OCI-LY7 (cell line): ENCODE measurements around the gene PLCL2. TPM values are rescaled to one million over a fixed set of nuclear protein-coding genes. Genes with fewer than 3 reads are reported as not detected.

Source experiments
- BruUV-seq: library from RNA; stranded (reverse); fragments of 400-500 nt; replicated peaks from 2 replicates; lab custom pipeline; 2021; lab: Mats Ljungman, UMichigan
- CTCF ChIA-PET: fragments of 300-600 bp; sonication (Branson Sonifier 250); formaldehyde crosslinking; loops from one replicate; lab custom pipeline; 2022; ENCODE audit warnings: antibody characterized with exemption; ENCODE audit not compliant: unreplicated experiment; lab: Charles Lee
- POLR2A ChIA-PET: fragments of 300-600 bp; sonication (Branson Sonifier 250); formaldehyde crosslinking; loops from one replicate; lab custom pipeline; 2022; ENCODE audit warnings: antibody characterized with exemption; lab: Charles Lee
- DNase-seq: peaks from one replicate; pipeline ENCODE4 v3.0.0-alpha.2; 2015; ENCODE audit warnings: low spot score
- H2AFZ ChIP-seq: fragments of 200-600 bp; sonication (generic), shearing (Covaris generic); 2 replicates; pipeline ENCODE4 v1.6.1; 2014; ENCODE audit warnings: mild to moderate bottlenecking, antibody characterized with exemption, low read length, moderate library complexity
- H3K27ac ChIP-seq: fragments of 200-600 bp; sonication (generic); 2 replicates; pipeline ENCODE4 v1.5.1; 2014; ENCODE audit warnings: mixed run types, low read depth, mild to moderate bottlenecking, moderate library complexity, low read length, inconsistent platforms; ENCODE audit not compliant: poor library complexity, severe bottlenecking
- H3K36me3 ChIP-seq: fragments of 200-600 bp; sonication (generic); 2 replicates; pipeline ENCODE4 v1.6.1; 2014; ENCODE audit warnings: mild to moderate bottlenecking, antibody characterized with exemption, low read length, moderate library complexity, mixed read lengths; ENCODE audit not compliant: insufficient read depth
- H3K4me1 ChIP-seq: fragments of 200-600 bp; sonication (generic); 2 replicates; pipeline ENCODE4 v1.5.1; 2014; ENCODE audit warnings: mild to moderate bottlenecking, low read length; ENCODE audit not compliant: insufficient read depth, poor library complexity, severe bottlenecking
- H3K4me2 ChIP-seq: fragments of 200-600 bp; sonication (generic); 2 replicates; pipeline ENCODE4 v1.6.1; 2014; ENCODE audit warnings: mild to moderate bottlenecking, low read length
- H3K4me3 ChIP-seq: fragments of 200-600 bp; sonication (generic); 2 replicates; pipeline ENCODE4 v1.5.1; 2014; ENCODE audit warnings: mild to moderate bottlenecking, low read depth, low read length; ENCODE audit not compliant: poor library complexity, severe bottlenecking
- H3K79me2 ChIP-seq: fragments of 200-600 bp; sonication (generic); 2 replicates; pipeline ENCODE4 v1.6.1; 2016; ENCODE audit warnings: low read depth, mild to moderate bottlenecking, low read length, moderate library complexity, mixed read lengths; ENCODE audit not compliant: insufficient read depth
- H3K9me2 ChIP-seq: fragments of 200-600 bp; sonication (generic); 2 replicates; pipeline ENCODE4 v1.6.1; 2016; ENCODE audit warnings: mild to moderate bottlenecking, low read length, mixed read lengths; ENCODE audit not compliant: insufficient read depth
- H3K9me3 ChIP-seq: fragments of 200-600 bp; sonication (generic); 2 replicates; pipeline ENCODE4 v1.6.1; 2014; ENCODE audit warnings: mild to moderate bottlenecking, mixed run types, low read length, mixed read lengths
- H4K20me1 ChIP-seq: fragments of 200-600 bp; sonication (generic); 2 replicates; pipeline ENCODE4 v1.6.1; 2014; ENCODE audit warnings: mild to moderate bottlenecking, antibody characterized with exemption, low read length, moderate library complexity, mixed read lengths; ENCODE audit not compliant: insufficient read depth
- EZH2phosphoT487 ChIP-seq: fragments of 200-600 bp; sonication (generic); IDR thresholded peaks from 2 replicates; pipeline ENCODE4 v1.6.1; 2018; ENCODE audit warnings: low read depth, borderline replicate concordance, mild to moderate bottlenecking, mixed run types, antibody characterized with exemption, low read length, moderate library complexity, mixed read lengths
- intact Hi-C: fragments of 100-400 bp; cut with micrococcal nuclease; formaldehyde crosslinking; loops from one replicate; pipeline ENCODE4 v1.10.0; 2022; ENCODE audit not compliant: unreplicated experiment
- total RNA-seq, 2 experiments: library from RNA; depleted of rRNA in 1 of 2; stranded (reverse); fragments of >200 nt in 1 of 2; shearing (Covaris generic) in 1 of 2; gene quantifications; 2 replicates each; pipeline ENCODE4 v1.2.3, GENCODE V29; 2014 to 2022
- TF ChIP-seq, protein P1 (sequence below): fragments of 200-600 bp; sonication (generic); conservative IDR thresholded peaks from 2 replicates; pipeline ENCODE4 v1.5.1; 2014; ENCODE audit warnings: mild to moderate bottlenecking, antibody characterized with exemption, low read length, moderate library complexity, mixed read lengths

The PLCL2 gene
- total RNA-seq, 2 experiments from 2014 or later: 34.1 to 41.6 TPM

DNA sequence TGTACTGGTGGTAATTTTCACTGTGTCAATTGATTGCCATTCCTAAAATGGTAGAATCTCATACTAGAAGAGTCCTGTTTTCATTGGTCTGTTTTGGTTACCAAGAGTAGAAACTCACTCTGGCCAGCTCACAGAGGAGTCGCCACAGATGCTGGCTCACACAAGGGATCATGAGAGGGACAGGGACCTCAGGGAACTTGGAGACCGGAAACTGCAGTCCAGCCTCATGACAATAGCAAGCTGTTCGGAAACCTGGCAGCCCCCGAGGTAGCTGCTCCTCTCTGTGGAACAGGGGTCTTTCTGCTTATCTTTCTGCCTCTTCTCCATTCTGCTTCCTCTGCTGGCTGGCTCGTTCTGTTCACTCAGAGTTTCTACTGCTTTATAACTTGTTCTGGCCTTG lies 192.9 kb downstream of the PLCL2 start:
- intact Hi-C loops: no loop called here
- BruUV-seq: no TSS peak
- H3K79me2 ChIP-seq: no peaks in the 10 kb centered on the region
- H3K4me1 ChIP-seq: no peaks in the 10 kb centered on the region
- DNase-seq: no peak
- TF ChIP-seq, protein P1, sequence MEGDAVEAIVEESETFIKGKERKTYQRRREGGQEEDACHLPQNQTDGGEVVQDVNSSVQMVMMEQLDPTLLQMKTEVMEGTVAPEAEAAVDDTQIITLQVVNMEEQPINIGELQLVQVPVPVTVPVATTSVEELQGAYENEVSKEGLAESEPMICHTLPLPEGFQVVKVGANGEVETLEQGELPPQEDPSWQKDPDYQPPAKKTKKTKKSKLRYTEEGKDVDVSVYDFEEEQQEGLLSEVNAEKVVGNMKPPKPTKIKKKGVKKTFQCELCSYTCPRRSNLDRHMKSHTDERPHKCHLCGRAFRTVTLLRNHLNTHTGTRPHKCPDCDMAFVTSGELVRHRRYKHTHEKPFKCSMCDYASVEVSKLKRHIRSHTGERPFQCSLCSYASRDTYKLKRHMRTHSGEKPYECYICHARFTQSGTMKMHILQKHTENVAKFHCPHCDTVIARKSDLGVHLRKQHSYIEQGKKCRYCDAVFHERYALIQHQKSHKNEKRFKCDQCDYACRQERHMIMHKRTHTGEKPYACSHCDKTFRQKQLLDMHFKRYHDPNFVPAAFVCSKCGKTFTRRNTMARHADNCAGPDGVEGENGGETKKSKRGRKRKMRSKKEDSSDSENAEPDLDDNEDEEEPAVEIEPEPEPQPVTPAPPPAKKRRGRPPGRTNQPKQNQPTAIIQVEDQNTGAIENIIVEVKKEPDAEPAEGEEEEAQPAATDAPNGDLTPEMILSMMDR: no peak
- TF ChIP-seq EZH2phosphoT487: no peak
- H3K9me3 ChIP-seq: 0 out of 2 replicates have a peak, but pooled peaks cover 3% of the 10 kb centered on the region
- POLR2A ChIA-PET: interaction anchor here (1.0 kb wide), 1 partner anchor 60 kb away, joined by 3 read pairs; no protein-coding TSS in a partner anchor
- H3K9me2 ChIP-seq: no peaks in the 10 kb centered on the region
- no peak overlapping the region for H2AFZ ChIP-seq
- no peaks in the 10 kb centered on the region for H4K20me1 ChIP-seq
- H3K27ac ChIP-seq: no peak overlapping the region
- CTCF ChIA-PET: no interaction called here
- no peak overlapping the region for H3K4me3 ChIP-seq
- peaks cover 45% of the 10 kb centered on the region for H3K36me3 ChIP-seq
- H3K4me2 ChIP-seq: no peak overlapping the region

DNA sequence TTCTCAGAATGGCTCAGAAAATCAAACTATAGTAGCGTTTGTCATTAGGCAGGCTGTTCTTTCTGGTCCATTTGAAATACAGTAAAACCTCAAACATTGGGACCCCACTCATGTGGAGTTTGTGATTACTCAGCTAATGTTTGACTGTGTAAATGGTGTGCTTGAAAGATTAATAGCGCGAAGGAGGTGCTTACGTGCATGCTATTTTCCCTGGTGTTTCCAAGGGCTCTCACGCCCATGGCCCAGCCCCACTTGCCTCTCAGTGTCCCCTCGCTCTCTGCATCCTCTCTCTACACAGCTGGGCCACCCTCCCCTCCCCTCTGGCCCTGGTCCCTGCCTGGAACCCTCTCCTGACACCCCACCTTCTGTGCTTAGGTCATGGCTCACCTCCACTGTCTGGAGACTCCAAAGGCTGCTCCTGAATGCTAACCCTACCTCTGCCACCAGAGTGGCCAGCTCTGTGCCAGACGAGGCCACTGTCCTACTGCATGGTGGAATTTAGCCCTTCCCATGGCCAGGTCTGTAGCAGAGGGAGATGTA lies 194.2 kb downstream of the PLCL2 start:
- no peak overlapping the region for H3K4me3 ChIP-seq
- DNase-seq: no peak
- no peak for TF ChIP-seq EZH2phosphoT487
- TF ChIP-seq, protein P1: no peak
- no peaks in the 10 kb centered on the region for H3K9me2 ChIP-seq
- no peaks in the 10 kb centered on the region for H4K20me1 ChIP-seq
- peaks cover 39% of the 10 kb centered on the region for H3K36me3 ChIP-seq
- 0 out of 2 replicates have a peak, but pooled peaks cover 3% of the 10 kb centered on the region for H3K9me3 ChIP-seq
- POLR2A ChIA-PET: interaction anchor here (0.5 to 1.1 kb wide), 5 partner anchors 14 to 521 kb away, joined by 3 to 5 read pairs (median 3); no protein-coding TSS in a partner anchor
- H3K4me2 ChIP-seq: no peak overlapping the region
- CTCF ChIA-PET: no interaction called here
- H3K79me2 ChIP-seq: no peaks in the 10 kb centered on the region
- no peaks in the 10 kb centered on the region for H3K4me1 ChIP-seq
- H3K27ac ChIP-seq: no peak overlapping the region
- H2AFZ ChIP-seq: no peak overlapping the region
- intact Hi-C loops: no loop called here
- no TSS peak for BruUV-seq

GRCh38 chr3:17079933-17080332 lies 195.2 kb downstream of the PLCL2 start:
- Histone ChIP-seq H3K9me2 (no peaks in the 10 kb centered on the region), H3K4me1 (no peaks in the 10 kb centered on the region), H3K9me3 (0 out of 2 replicates have a peak, but pooled peaks cover 3% of the 10 kb centered on the region), H3K36me3 (peaks cover 45% of the 10 kb centered on the region), H3K79me2 (no peaks in the 10 kb centered on the region), H2AFZ (no peak overlapping the region), H3K4me3 (no peak overlapping the region), H3K27ac (no peak overlapping the region), H4K20me1 (no peaks in the 10 kb centered on the region), H3K4me2 (no peak overlapping the region)
- ChIA-PET POLR2A (no interaction called here), CTCF (no interaction called here)
- no TSS peak for BruUV-seq
- intact Hi-C loops: no loop called here
- TF ChIP-seq, protein P1: no peak
- TF ChIP-seq EZH2phosphoT487: no peak
- DNase-seq: no peak
